Smooth muscle cell (in vitro differentiated cells): ENCODE data around the gene ORC3. TPM values are rescaled to one million over a fixed set of nuclear protein-coding genes. Genes with fewer than 3 reads are reported as not detected.

Experiments used
- DNase-seq: peaks from one replicate; lab custom pipeline; 2025; ENCODE audit not compliant: unreplicated experiment; lab: John Stamatoyannopoulos, UW
- H2AFZ ChIP-seq: fragments of 200-600 bp; sonication (generic); 2 replicates; pipeline ENCODE4 v1.6.0; 2016; ENCODE audit warnings: antibody characterized with exemption, low read depth, mild to moderate bottlenecking
- H3F3A ChIP-seq: fragments of 200-600 bp; sonication (generic); 2 replicates; pipeline ENCODE4 v1.6.0; 2017; ENCODE audit warnings: antibody characterized with exemption, low read depth
- H3K27ac ChIP-seq: fragments of 200-600 bp; sonication (generic); 2 replicates; pipeline ENCODE4 v1.5.1; 2016; ENCODE audit warnings: low read depth, mild to moderate bottlenecking
- H3K27me3 ChIP-seq: fragments of 200-600 bp; sonication (generic); 2 replicates; pipeline ENCODE4 v1.6.1; 2016; ENCODE audit warnings: low read depth, mild to moderate bottlenecking
- H3K36me3 ChIP-seq: fragments of 200-600 bp; sonication (generic); 2 replicates; pipeline ENCODE4 v1.5.1; 2016; ENCODE audit warnings: low read depth
- H3K4me1 ChIP-seq: fragments of 200-600 bp; sonication (generic); 2 replicates; pipeline ENCODE4 v1.5.1; 2016; ENCODE audit warnings: low read depth
- H3K4me2 ChIP-seq: fragments of 200-600 bp; sonication (generic); 2 replicates; pipeline ENCODE4 v1.6.0; 2016; ENCODE audit warnings: mild to moderate bottlenecking
- H3K4me3 ChIP-seq: fragments of 200-600 bp; sonication (generic); 2 replicates; pipeline ENCODE4 v1.5.1; 2016; ENCODE audit warnings: mild to moderate bottlenecking
- H3K79me2 ChIP-seq: fragments of 200-600 bp; sonication (generic); 2 replicates; pipeline ENCODE4 v1.6.0; 2016; ENCODE audit warnings: low read depth, mild to moderate bottlenecking
- H3K9ac ChIP-seq: fragments of 200-600 bp; sonication (generic); 2 replicates; pipeline ENCODE4 v1.6.0; 2016; ENCODE audit warnings: low read depth
- H3K9me3 ChIP-seq: fragments of 200-600 bp; sonication (generic); replicated peaks from 2 replicates; pipeline ENCODE4 v1.5.1; 2016; ENCODE audit warnings: low read depth
- H4K20me1 ChIP-seq: fragments of 200-600 bp; sonication (generic); 2 replicates; pipeline ENCODE4 v1.6.0; 2016; ENCODE audit warnings: low read depth
- WGBS: methylation state at CpG from one replicate; pipeline ENCODE4 v1.1.7; 2016; ENCODE audit warnings: low lambda C conversion rate; 5-methylcytosine and 5-hydroxymethylcytosine counted together
- polyA plus RNA-seq: library from polyadenylated mRNA; unstranded; fragments of >200 nt; fragmentation: Nextera tagmentation; extraction: Ambion mirVana; gene quantifications from 2 replicates; pipeline ENCODE4 v1.2.1, GENCODE V29; 2016
- total RNA-seq: library from RNA; depleted of rRNA; stranded (reverse); fragments of >200 nt; gene quantifications from 2 replicates; pipeline ENCODE4 v1.2.3, GENCODE V29; 2014
- TF ChIP-seq, protein P1 (sequence below): fragments of 200-600 bp; sonication (generic); IDR thresholded peaks from 2 replicates; pipeline ENCODE4 v1.5.1; 2017; ENCODE audit warnings: borderline replicate concordance, mild to moderate bottlenecking, antibody characterized with exemption; ENCODE audit not compliant: insufficient read depth, poor library complexity, severe bottlenecking

Gene ORC3
- total and polyA plus RNA-seq, 2 experiments from 2014 or later: 23.4 to 37.1 TPM

DNA sequence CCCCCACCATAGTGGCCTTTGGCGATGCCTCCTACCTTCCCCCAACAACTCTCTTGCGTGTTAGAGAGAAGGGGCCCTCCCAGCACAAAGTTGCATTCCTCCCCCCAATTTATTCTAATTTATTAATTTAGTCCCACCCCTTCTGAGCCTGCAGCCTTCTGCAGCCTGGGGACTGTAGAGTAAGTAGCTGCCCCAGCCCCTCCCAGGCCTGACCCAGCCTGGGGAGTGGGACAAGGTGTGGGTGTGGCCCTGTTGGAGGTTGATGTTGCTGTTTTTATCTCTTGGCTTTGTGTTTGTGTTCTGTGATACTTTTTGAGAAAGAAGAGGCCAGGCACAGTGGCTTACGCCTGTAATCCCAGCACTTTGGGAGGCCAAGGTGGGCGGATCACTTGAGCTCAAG, 49.4 kb downstream of the ORC3 start:
- Histone ChIP-seq H3K4me2 (no peak overlapping the region), H3K4me3 (no peak overlapping the region), H3F3A (no peaks in the 10 kb centered on the region), H3K9ac (no peak overlapping the region), H3K27ac (no peak overlapping the region), H4K20me1 (no peaks in the 10 kb centered on the region), H3K9me3 (no peaks in the 10 kb centered on the region), H3K79me2 (no peaks in the 10 kb centered on the region), H3K36me3 (no peaks in the 10 kb centered on the region), H3K27me3 (no peaks in the 10 kb centered on the region), H3K4me1 (no peaks in the 10 kb centered on the region), H2AFZ (no peak overlapping the region)
- 96% methylated on average over 4 of the region's 4 CpGs for WGBS
- no peak for DNase-seq
- TF ChIP-seq, protein P1, sequence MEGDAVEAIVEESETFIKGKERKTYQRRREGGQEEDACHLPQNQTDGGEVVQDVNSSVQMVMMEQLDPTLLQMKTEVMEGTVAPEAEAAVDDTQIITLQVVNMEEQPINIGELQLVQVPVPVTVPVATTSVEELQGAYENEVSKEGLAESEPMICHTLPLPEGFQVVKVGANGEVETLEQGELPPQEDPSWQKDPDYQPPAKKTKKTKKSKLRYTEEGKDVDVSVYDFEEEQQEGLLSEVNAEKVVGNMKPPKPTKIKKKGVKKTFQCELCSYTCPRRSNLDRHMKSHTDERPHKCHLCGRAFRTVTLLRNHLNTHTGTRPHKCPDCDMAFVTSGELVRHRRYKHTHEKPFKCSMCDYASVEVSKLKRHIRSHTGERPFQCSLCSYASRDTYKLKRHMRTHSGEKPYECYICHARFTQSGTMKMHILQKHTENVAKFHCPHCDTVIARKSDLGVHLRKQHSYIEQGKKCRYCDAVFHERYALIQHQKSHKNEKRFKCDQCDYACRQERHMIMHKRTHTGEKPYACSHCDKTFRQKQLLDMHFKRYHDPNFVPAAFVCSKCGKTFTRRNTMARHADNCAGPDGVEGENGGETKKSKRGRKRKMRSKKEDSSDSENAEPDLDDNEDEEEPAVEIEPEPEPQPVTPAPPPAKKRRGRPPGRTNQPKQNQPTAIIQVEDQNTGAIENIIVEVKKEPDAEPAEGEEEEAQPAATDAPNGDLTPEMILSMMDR: no peak

DNA sequence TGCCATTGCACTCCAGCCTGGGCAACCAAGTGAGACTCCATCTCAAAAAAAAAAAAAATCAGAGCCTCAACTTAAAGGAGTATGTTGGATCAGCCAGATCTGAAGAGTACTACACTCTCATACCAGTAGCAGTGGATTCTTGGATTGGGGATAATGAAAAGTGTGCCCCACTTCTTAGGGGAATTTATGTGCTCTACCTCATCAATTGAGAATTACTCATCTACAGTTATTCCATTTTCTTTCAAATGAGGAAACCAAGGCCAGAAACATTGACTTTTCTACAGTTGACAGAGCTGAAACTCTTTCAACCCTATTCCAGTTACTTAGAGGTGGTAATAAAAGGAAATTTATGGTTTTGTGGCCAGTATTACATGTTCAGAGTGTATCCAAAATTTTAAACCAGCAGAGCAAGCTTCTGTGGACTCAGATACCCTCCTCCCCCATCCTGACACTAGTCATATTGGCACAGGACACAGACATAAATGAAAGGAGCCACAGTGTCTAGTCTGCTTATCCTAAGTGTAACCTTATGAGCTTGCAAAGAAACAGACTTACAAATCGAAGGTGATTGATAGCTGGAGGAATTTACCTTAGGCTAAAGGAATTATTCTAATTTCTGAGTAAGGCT, 51.2 kb downstream of the ORC3 start:
- Histone ChIP-seq H3K4me2 (no peak overlapping the region), H3K36me3 (no peaks in the 10 kb centered on the region), H3K27me3 (no peaks in the 10 kb centered on the region), H3K9me3 (no peaks in the 10 kb centered on the region), H3K9ac (no peak overlapping the region), H3K4me3 (no peak overlapping the region), H3K4me1 (no peaks in the 10 kb centered on the region), H3F3A (no peaks in the 10 kb centered on the region), H3K79me2 (no peaks in the 10 kb centered on the region), H3K27ac (no peak overlapping the region), H4K20me1 (no peaks in the 10 kb centered on the region), H2AFZ (no peak overlapping the region)
- DNase-seq: no peak
- TF ChIP-seq, protein P1: no peak
- WGBS: 69% methylated on average over 1 of the region's 1 CpG

DNA sequence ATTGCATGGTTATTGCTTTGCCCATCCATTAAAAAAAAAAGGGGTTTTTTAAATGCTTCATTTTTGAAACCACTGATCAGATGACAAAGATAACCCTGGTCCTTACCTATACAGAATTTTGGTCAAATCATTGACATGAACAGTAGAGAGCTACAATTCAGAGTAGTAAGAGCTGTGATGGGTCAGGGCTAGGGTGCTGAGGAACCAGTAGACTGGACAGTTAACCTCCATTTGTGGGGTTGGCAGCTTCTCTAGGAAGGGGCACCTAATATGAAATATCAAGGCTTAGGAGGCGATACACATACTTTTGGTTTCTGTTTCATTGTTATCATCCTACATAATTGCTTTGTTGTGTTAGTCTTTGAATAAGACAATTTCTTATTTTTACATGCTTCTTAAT, 55.1 kb downstream of the ORC3 start:
- Histone ChIP-seq H3K4me2 (no peak overlapping the region), H3F3A (no peaks in the 10 kb centered on the region)

More for the DNA sequence above, 55.1 kb downstream of the ORC3 start:
- H3K4me1 ChIP-seq: no peaks in the 10 kb centered on the region
- H3K27me3 ChIP-seq: no peaks in the 10 kb centered on the region
- no peak overlapping the region for H2AFZ ChIP-seq
- TF ChIP-seq, protein P1: no peak
- H4K20me1 ChIP-seq: no peaks in the 10 kb centered on the region
- H3K9ac ChIP-seq: no peak overlapping the region
- no peaks in the 10 kb centered on the region for H3K9me3 ChIP-seq
- no peak overlapping the region for H3K27ac ChIP-seq
- DNase-seq: no peak
- no peaks in the 10 kb centered on the region for H3K79me2 ChIP-seq
- no peak overlapping the region for H3K4me3 ChIP-seq
- H3K36me3 ChIP-seq: no peaks in the 10 kb centered on the region
- WGBS: 91% methylated on average over 1 of the region's 1 CpG
